ENCODE results near the gene RIN2. TPM values are rescaled to one million over a fixed set of nuclear protein-coding genes. Genes with fewer than 3 reads are reported as not detected.
"Not testable (repeated sequence)": the region's sequence is repeated elsewhere in the genome, so short reads cannot be mapped to it uniquely, and the experiment has no call there.

Gene RIN2
- total RNA-seq, 1 donor, result 102 TPM

DNA sequence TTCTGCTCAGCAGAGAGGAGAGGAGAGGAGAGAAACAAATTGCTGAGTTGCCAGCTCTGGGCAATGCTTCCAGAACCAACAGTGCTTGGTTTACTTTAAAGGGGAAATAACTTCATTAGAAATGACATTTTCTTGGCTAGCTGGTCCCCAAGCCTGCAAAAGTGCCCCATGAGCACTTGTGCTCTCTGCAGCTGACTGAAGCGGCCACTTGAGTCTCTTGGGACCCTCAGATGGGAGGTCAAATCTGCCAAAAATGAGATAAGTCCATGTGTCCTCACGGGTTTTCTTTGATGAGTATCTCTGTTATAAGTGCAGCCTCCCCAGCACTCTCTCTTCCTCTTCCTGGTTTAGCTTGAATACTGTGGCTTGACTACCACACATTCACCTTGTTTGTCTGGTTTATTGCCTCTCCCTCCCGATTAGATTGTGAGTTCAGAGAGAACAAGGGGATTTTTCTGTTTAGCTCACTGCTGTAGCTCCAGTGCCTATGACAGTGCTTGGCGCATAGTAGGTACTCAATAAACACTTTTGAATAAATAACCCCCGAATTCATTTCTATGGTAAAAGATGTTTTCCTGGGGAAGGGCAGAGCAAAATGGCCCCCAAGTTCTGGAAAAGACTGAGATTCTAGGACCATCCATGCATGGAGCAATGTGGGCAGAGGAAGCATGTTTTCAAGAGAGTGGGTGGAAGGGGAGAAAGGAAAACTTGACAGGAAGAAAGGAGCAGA is 7.0 kb upstream of the RIN2 start:
- TF ChIP-seq CTCF (IDR thresholded peaks at IDR 0.05; ENCODE audit: insufficient read depth, low read depth, low read length), result no peak
- no peak overlapping the region for H3K4me3 ChIP-seq (ENCODE audit: low read depth, low read length)
- DNase-seq (ENCODE audit: low read depth), result no peak

DNA sequence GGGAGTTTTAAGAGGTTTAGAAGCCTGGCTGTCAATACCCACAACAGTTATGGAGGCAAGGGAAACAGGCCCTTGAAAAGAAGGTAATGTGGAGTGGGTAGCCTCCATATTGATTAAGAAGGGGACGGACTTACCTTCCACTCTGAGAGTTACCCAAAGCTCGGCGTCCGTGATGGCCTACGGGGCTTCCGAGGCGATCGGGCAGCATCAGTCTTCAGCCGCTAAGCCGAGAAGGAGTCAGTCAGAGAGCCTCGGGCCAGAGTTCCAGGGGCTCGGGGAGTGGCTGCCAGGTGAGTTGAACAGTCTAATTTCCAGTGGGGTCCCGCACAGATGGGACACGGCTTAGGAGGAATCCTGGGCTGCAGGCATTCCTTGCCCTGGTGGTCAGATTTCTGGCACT is 3.9 kb upstream of the RIN2 start:
- not testable (repeated sequence) for H3K4me3 ChIP-seq (ENCODE audit: low read depth, low read length); DNase-seq (ENCODE audit: low read depth)

GRCh38 chr20:19756761-19757486 is 1.1 kb upstream of the RIN2 start:
- DNase-seq (ENCODE audit: low read depth), result peak; percentile 11
- no peak for TF ChIP-seq CTCF (IDR thresholded peaks at IDR 0.05; ENCODE audit: insufficient read depth, low read depth, low read length)
- peak overlapping the region; percentile 85 for H3K4me3 ChIP-seq (ENCODE audit: low read depth, low read length)

DNA sequence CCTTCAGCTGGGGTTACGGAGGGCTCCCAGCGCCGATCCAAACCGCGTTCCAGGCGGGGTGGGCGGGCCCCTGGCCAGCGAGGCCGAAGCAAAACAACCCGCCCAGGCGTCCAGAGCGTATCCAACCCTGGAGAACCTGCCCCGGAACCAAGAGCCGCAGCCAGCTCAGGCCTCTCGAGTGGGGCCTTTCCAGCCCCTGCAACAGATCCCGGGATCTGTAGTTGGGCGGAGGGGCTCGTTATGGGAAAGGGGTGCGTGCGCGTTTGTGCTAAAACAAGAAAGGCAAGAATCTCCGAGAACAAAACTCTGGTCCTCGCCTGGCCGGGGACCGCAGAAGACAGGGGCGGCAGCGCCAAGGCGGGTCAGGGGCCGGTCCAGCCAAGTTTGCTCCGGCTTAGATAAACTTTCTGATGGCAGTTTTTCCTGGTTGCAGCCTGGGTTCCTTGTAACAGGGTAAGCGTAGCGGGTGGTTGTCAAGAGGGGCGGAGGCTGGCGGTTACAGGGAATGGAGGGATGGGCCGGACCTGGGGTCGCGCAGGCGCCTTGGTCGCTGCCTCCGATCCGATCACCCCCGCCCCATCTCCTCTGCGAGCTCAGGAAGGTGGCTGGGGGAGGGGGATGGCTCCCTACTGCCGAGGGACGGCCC is 448 bp upstream of the RIN2 start:
- H3K4me3 ChIP-seq (ENCODE audit: low read depth, low read length), result peak overlapping the region; percentile 85
- TF ChIP-seq CTCF (IDR thresholded peaks at IDR 0.05; ENCODE audit: insufficient read depth, low read depth, low read length), result no peak
- DNase-seq (ENCODE audit: low read depth), result peak; percentile 91

GRCh38 chr20:19758501-19759331 is 658 bp downstream of the RIN2 start:
- no peak for TF ChIP-seq CTCF (IDR thresholded peaks at IDR 0.05; ENCODE audit: insufficient read depth, low read depth, low read length)
- H3K4me3 ChIP-seq (ENCODE audit: low read depth, low read length), result peak overlapping the region; percentile 85
- peak; percentile 65 for DNase-seq (ENCODE audit: low read depth)

DNA sequence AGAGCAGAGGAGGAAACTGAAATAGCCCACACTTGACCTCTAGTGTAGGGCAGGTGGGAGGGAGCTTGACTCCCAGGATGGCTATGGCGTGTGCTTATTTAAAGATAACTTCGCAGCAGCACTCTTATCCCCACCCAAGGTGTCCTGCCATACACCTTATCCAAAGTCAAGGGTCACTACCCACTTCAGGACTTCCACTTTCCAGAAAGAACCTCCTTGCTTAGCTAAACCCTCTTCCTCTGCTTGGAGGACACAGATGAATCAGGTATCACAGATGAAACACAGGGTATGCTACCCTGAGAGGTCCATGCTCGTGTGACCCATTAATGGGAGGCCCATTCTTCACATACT is 2.3 kb downstream of the RIN2 start:
- no peak for TF ChIP-seq CTCF (IDR thresholded peaks at IDR 0.05; ENCODE audit: insufficient read depth, low read depth, low read length)
- H3K4me3 ChIP-seq (ENCODE audit: low read depth, low read length), result no peak overlapping the region
- no peak for DNase-seq (ENCODE audit: low read depth)
